Transverse colon (tissue), 4 donors: ENCODE results near the gene GRIP2. TPM values are rescaled to one million over a fixed set of nuclear protein-coding genes. Genes with fewer than 3 reads are reported as not detected.

Experiments used
- DNase-seq: peaks from one replicate; pipeline ENCODE4 v3.0.0-alpha.2; 2019
- H3K27ac ChIP-seq, 4 donors: fragments of 200-600 bp; sonication (generic); 2 replicates each; pipeline ENCODE4 v1.5.1; 2016 to 2018; ENCODE audit warnings: inconsistent platforms in 4 of 4
- H3K27me3 ChIP-seq: fragments of 200-600 bp; sonication (generic); 2 replicates; pipeline ENCODE4 v1.5.1; 2017; ENCODE audit warnings: inconsistent platforms
- H3K36me3 ChIP-seq, 4 donors: fragments of 200-600 bp; sonication (generic); 2 replicates each; pipeline ENCODE4 v1.5.1; 2017 to 2019; ENCODE audit warnings: inconsistent platforms in 4 of 4
- H3K4me1 ChIP-seq, 4 donors: fragments of 200-600 bp; sonication (generic); 2 replicates each; pipeline ENCODE4 v1.5.1; 2017 to 2020; ENCODE audit warnings: inconsistent platforms in 4 of 4
- H3K4me3 ChIP-seq, 4 donors: fragments of 200-600 bp; sonication (generic); 1 replicate in 1 of 4; 2 replicates in 3 of 4; pipeline versions ENCODE4 v1.5.1 to v1.6.1; 2017 to 2019; ENCODE audit warnings: inconsistent platforms in 4 of 4
- H3K9me3 ChIP-seq, 2 donors: fragments of 200-600 bp; sonication (generic); 2 replicates each; pipeline ENCODE4 v1.5.1; 2017 to 2019; ENCODE audit warnings: inconsistent platforms in 2 of 2
- EP300 ChIP-seq: sonication (generic); formaldehyde crosslinking; IDR thresholded peaks from one replicate; pipeline ENCODE4 v1.6.1; 2017; ENCODE audit warnings: antibody characterized with exemption, low read depth
- POLR2A ChIP-seq: fragments of 450-650 bp; IDR thresholded peaks from one replicate; pipeline ENCODE4 v1.6.1; 2016; ENCODE audit warnings: antibody characterized with exemption, mild to moderate bottlenecking, moderate library complexity
- POLR2AphosphoS5 ChIP-seq, 3 donors: sonication (generic); formaldehyde crosslinking; IDR thresholded peaks; one replicate each; pipeline ENCODE4 v1.6.1; 2016; ENCODE audit warnings: antibody characterized with exemption in 3 of 3
- WGBS, 2 donors: methylation state at CpG; one replicate each; pipeline ENCODE4 v1.1.5; 2018; ENCODE audit warnings: low coverage in 1 of 2; 5-methylcytosine and 5-hydroxymethylcytosine counted together
- in situ Hi-C, 4 donors: fragments of 200-750 bp; cut with MboI; loops; one replicate each; pipeline versions ENCODE4 v1.15.0 to v1.15.1; 2017; ENCODE audit warnings: low sequenced_read_pairs in 3 of 4, low pct_ligation_motif_present in 1 of 4, low pct_unique_long_range_greater_than_20kb in 1 of 4
- intact Hi-C: fragments of 100-400 bp; cut with DNase I; formaldehyde crosslinking; loops from one replicate; pipeline ENCODE4 v1.15.1; 2023; ENCODE audit warnings: low total_unique reads
- total RNA-seq, 4 donors: library from RNA; depleted of rRNA; stranded (reverse); fragments of >200 nt; gene quantifications; one replicate each; pipeline ENCODE4 v1.1.0, GENCODE V29; 2016
- TF ChIP-seq, protein P1 (sequence below), 5 experiments: fragments of 200-600 bp in 3 of 5; fragments of 450-650 bp in 2 of 5; sonication (generic) in 3 of 5; IDR thresholded peaks; 1 replicate in 2 of 5; 2 replicates in 3 of 5; pipeline ENCODE4 v1.5.1; 2016 to 2017; ENCODE audit warnings: antibody characterized with exemption in 5 of 5, inconsistent platforms in 3 of 5, mild to moderate bottlenecking in 2 of 5, moderate library complexity in 1 of 5

Gene GRIP2
- total RNA-seq, 4 donors from 2014 or later = 0.27 to 0.40 TPM; not detected in 2

DNA sequence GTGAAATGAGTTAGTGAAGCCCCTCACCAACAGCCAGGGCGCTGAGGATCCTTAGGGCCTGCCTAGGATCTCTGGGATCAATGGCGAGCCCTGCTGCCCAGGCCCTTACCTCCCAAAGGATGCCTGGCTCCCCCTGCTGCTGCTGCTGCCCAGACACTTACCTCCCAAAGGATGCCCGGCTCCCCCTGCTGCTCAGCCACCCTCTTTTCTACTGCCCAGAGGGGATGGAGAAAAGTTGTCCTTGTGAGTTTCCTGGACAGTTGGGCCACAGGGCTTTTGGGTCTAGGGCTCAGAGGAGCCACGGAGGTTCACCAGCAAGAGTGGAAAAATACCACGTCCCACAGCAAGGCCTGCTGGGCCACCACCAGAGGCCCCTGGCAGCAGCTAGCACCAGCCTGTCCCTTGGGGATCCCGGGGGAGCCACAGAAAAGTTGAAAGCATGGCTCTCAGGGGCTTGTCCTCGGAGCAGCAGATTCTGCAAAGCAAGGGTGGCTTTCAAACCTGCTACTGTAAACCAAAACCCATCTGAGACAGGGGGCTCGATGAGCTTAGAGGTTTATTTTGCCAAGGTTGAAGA is 78.3 kb downstream of the GRIP2 start:
- Histone ChIP-seq H3K27me3 (no peaks in the 10 kb centered on the region), H3K4me1 (peaks cover 0 to 8% (median 4%) of the 10 kb centered on the region in 4 donors), H3K9me3 (no peaks in the 10 kb centered on the region), H3K36me3 (no peaks in the 10 kb centered on the region), H3K27ac (no peak overlapping the region), H3K4me3 (no peak overlapping the region)
- TF ChIP-seq EP300 (no peak), POLR2A (no peak), POLR2AphosphoS5 (IDR thresholded peaks at IDR 0.05) (no peak)
- TF ChIP-seq, protein P1, sequence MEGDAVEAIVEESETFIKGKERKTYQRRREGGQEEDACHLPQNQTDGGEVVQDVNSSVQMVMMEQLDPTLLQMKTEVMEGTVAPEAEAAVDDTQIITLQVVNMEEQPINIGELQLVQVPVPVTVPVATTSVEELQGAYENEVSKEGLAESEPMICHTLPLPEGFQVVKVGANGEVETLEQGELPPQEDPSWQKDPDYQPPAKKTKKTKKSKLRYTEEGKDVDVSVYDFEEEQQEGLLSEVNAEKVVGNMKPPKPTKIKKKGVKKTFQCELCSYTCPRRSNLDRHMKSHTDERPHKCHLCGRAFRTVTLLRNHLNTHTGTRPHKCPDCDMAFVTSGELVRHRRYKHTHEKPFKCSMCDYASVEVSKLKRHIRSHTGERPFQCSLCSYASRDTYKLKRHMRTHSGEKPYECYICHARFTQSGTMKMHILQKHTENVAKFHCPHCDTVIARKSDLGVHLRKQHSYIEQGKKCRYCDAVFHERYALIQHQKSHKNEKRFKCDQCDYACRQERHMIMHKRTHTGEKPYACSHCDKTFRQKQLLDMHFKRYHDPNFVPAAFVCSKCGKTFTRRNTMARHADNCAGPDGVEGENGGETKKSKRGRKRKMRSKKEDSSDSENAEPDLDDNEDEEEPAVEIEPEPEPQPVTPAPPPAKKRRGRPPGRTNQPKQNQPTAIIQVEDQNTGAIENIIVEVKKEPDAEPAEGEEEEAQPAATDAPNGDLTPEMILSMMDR (IDR thresholded peaks at IDR 0.05) = peak; percentile 42 to 82 (median 57)
- intact Hi-C loops (no loop called here), in situ Hi-C loops (loop anchor here (5.0 to 25.0 kb wide), 6 partner anchors 67 to 575 kb away; partner anchors contain the start of gene WNT7A (in 1 of the 4))
- DNase-seq = peak; percentile 72
- WGBS, 2 donors = 69% methylated on average over 8 of the region's 8 CpGs; no CpG with 5 or more reads in 1 of the 2 donors

DNA sequence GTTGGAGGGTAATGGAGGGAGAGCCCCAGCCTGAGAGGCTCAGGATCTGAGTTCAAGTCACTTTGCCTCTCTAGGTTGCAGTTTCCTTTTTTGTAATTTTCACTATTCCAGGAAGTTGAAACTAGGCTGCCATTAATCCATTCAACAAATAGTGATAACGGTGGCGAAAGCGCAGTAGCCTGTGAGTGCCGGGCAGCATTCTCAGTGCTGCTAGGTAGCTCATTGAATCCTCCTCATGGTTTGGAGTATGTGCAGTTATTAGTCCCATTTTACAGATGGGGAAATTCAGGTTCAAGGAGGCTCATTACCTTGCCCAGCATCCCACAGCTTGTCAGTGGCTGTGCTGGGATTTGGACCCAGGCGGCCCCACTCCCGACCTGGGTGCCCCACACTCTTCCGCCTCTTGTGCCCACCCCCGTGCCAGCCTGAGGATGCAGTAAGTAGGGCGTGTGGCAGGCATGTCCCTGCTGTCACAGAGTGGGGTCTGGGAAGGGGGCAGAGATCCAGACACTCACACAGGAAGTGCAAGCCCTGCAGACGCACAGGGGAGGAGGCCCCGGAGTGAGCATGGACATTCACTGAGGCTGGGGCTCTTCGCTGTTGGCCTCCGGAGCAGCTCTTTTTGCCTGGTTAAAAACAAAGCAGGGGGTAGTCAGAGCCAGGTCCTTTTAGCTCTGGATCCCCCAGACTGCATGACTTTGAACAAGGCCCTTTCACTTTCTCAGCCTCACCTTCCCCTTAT is 79.0 kb downstream of the GRIP2 start:
- H3K4me3 ChIP-seq = no peak overlapping the region
- TF ChIP-seq EP300 = no peak
- no peak overlapping the region for H3K27ac ChIP-seq
- peaks cover 0 to 8% (median 4%) of the 10 kb centered on the region in 4 donors for H3K4me1 ChIP-seq
- no peaks in the 10 kb centered on the region for H3K36me3 ChIP-seq
- DNase-seq = no peak
- WGBS, 2 donors = 92% methylated on average over 13 of the region's 13 CpGs; no CpG with 5 or more reads in 1 of the 2 donors
- no peaks in the 10 kb centered on the region for H3K9me3 ChIP-seq
- intact Hi-C loops = no loop called here
- no peaks in the 10 kb centered on the region for H3K27me3 ChIP-seq
- in situ Hi-C loops = loop anchor here (5.0 to 25.0 kb wide), 6 partner anchors 66 to 574 kb away; partner anchors contain the start of gene WNT7A (in 1 of the 4)

DNA sequence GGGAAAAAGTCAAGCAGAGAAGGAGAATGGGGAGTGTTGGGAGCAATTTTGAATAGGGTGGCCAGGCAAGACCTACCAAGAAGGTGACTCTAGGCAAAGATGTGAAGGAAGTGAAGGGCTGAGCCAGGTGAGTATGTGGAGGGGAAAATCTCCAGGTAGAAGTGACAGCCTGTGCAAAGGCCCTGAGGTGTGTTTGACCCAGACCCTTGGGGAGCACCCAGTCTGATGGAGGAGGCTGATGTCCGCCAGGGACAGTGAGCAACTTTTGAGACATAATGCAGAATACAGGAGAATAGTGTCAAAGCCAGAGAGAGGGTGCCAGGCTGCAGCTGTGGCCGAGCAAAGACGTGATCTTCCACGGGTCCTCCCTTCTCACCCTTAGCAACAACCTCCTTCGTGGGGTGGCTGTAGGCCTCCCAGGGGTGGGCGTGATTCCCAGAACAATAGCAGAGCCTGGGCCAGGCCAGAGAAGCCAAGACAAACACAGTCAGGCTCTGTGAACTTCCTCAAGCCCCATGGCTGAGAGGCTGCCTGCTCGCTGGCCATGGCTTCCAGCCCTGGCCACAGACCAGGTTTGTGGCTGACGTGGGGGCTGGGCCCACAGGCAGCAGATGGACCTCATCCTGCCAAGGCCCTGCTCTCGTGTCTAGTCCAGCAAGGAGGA is 79.7 kb downstream of the GRIP2 start:
- Histone ChIP-seq H3K36me3 (no peaks in the 10 kb centered on the region), H3K27me3 (no peaks in the 10 kb centered on the region), H3K4me3 (no peak overlapping the region), H3K4me1 (peaks cover 0 to 8% (median 4%) of the 10 kb centered on the region in 4 donors), H3K27ac (peak overlapping the region in 1 of 4 donors; percentile 11), H3K9me3 (no peaks in the 10 kb centered on the region)
- TF ChIP-seq, protein P1 (IDR thresholded peaks at IDR 0.05) = no peak
- TF ChIP-seq POLR2AphosphoS5 (IDR thresholded peaks at IDR 0.05) = peak; percentile 6 to 37 (median 31)
- TF ChIP-seq POLR2A = no peak
- DNase-seq = peak; percentile 29
- 53 to 100% methylated on average over 1 to 9 of the region's 9 CpGs for WGBS, 2 donors
- intact Hi-C loops (no loop called here), in situ Hi-C loops (loop anchor here (5.0 to 25.0 kb wide), 6 partner anchors 66 to 573 kb away; partner anchors contain the start of gene WNT7A (in 1 of the 4))

DNA sequence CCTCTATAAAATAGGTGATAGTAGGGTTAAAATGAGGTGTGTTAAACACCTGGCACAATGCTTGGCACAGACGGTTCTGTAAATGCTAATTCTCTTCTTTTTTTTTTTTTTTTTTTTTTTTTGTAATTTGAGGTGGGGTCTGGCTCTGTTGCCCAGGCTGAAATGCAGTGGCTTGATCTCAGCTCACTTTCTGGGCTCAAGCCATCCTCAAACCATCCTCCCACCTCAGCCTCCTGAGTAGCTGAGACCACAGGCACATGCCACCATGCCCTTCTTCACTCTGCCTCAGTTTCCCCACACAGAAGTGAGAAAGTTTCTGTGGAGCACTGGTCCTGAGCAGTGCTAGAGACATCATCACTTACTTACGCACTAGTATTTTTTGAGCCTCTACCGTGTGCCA is 80.4 kb downstream of the GRIP2 start:
- Histone ChIP-seq H3K27me3 (no peaks in the 10 kb centered on the region), H3K27ac (no peak overlapping the region), H3K9me3 (no peaks in the 10 kb centered on the region), H3K36me3 (no peaks in the 10 kb centered on the region), H3K4me3 (no peak overlapping the region), H3K4me1 (peaks cover 0 to 8% (median 4%) of the 10 kb centered on the region in 4 donors)
- intact Hi-C loops (loop anchor here (5.0 kb wide), 1 partner anchor 567 kb away; no protein-coding TSS in a partner anchor), in situ Hi-C loops (loop anchor here (5.0 to 25.0 kb wide), 6 partner anchors 65 to 572 kb away; partner anchors contain the start of gene WNT7A (in 1 of the 4))
- no peak for TF ChIP-seq EP300
- TF ChIP-seq POLR2A = no peak
- no peak for TF ChIP-seq POLR2AphosphoS5 (IDR thresholded peaks at IDR 0.05)
- TF ChIP-seq, protein P1 (IDR thresholded peaks at IDR 0.05) = no peak
- no peak for DNase-seq
- 79% methylated on average over 3 of the region's 3 CpGs; no CpG with 5 or more reads in 1 of the 2 donors for WGBS, 2 donors
